SH-SY5Y (cell line): Measurements from ENCODE around the gene USH2A.

Source experiments
- GATA2 ChIP-seq: IDR thresholded peaks from 2 replicates; pipeline ENCODE4 v1.6.1; 2011; ENCODE audit warnings: mild to moderate bottlenecking, low read depth, low read length
- GATA3 ChIP-seq: IDR thresholded peaks from 2 replicates; pipeline ENCODE4 v1.6.1; 2011; ENCODE audit warnings: low read depth, mild to moderate bottlenecking, low read length, moderate library complexity

GRCh38 chr1:216330262-216330661, 93.0 kb downstream of the USH2A start:
- TF ChIP-seq GATA2 (no peak), GATA3 (no peak)
